SK-N-SH (cell line): ENCODE data around the gene C15orf39.
"Not testable (repeated sequence)": the region's sequence is repeated elsewhere in the genome, so short reads cannot be mapped to it uniquely, and the experiment has no call there.

ENCODE experiments used
- POLR2AphosphoS5 ChIP-seq: IDR thresholded peaks from 2 replicates; pipeline ENCODE4 v1.6.1; 2012; ENCODE audit warnings: low read depth, low read length
- SMC3 ChIP-seq: IDR thresholded peaks from 2 replicates; pipeline ENCODE4 v1.6.1; 2012; ENCODE audit warnings: low read depth, low read length, improper control_type of control experiment
- YY1 ChIP-seq: IDR thresholded peaks from 2 replicates; pipeline ENCODE4 v1.4.0; 2012; ENCODE audit warnings: low read depth, mild to moderate bottlenecking

- not testable (repeated sequence) for TF ChIP-seq POLR2AphosphoS5, YY1, SMC3
These were observed 15.9 kb downstream of the C15orf39 start for GRCh38 chr15:75217574-75217973.
